NT2/D1 (cell line): ENCODE measurements around the gene HUNK.

Experiments
- SUZ12 ChIP-seq: IDR thresholded peaks from 2 replicates; pipeline ENCODE4 v1.6.1; 2011; ENCODE audit not compliant: insufficient read length, insufficient read depth; ENCODE audit errors: extremely low read depth
- ZNF274 ChIP-seq: IDR thresholded peaks from 2 replicates; pipeline ENCODE4 v1.6.1; 2011; ENCODE audit warnings: mild to moderate bottlenecking, low read depth, low read length

DNA sequence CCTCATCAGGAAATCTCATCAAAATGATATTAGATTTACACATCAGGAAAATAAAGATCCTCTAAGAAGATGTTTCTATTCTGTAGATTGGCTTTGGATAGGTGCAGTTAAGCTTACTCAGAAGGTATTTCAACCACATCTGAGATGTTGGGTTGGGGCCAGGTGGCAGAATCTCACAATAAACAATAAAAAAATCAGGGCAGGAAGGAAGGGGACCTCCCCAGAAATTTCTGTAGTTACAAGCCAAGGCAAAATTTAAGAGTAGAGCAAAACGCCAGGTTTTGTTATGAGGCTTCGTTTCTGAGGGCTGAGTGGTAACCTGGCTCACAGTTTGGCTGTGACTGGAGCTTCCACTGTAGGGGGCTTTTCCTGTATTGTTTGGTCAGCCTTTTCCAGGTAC is 84.8 kb downstream of the HUNK start:
- no peak for TF ChIP-seq ZNF274
- TF ChIP-seq SUZ12: no peak
